SH-SY5Y (cell line): ENCODE results near the gene BBS4.

Experiments
- GATA2 ChIP-seq: IDR thresholded peaks from 2 replicates; pipeline ENCODE4 v1.6.1; 2011; ENCODE audit warnings: mild to moderate bottlenecking, low read depth, low read length
- GATA3 ChIP-seq: IDR thresholded peaks from 2 replicates; pipeline ENCODE4 v1.6.1; 2011; ENCODE audit warnings: low read depth, mild to moderate bottlenecking, low read length, moderate library complexity

Gene BBS4

DNA sequence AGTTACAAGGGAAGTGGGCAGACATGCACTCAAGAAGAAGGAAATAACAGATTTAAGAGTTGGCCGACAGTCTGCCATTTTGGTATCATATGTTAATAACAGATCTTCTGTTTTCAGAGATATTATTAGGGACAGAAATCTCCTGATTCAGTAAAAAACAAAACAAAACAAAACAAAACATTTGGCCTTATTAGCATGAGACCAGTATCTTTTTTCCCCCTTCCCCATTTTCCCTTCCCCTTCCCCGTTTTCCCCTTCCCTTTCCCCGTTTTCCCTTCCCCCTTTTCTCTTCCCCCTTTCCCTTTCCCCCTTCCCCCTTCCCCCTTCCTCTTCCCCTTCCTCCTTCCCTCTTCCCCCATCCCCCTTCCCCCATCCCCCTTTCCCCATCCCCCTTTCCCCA is 39.4 kb downstream of the BBS4 start:
- TF ChIP-seq GATA2 (no peak), GATA3 (no peak)

DNA sequence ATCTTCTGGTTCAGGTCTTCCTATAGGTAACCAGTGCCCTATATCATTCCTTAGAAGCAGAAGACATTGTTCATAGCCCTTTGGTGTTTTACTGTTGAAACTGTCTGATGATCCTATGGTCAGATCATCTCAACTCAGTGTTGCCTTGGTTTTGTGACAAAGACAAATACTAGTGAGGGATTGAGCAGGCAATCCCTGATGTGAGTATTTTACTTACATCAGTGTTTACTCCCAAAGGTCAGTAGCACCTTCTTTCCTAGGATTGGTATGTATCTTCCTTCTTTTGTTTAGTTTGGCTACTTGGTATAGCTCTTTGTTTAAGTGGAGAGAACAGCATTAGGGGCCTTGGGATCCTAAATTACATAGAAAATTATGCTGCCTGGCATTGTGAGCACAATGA is 41.1 kb downstream of the BBS4 start:
- TF ChIP-seq GATA3 (no peak), GATA2 (no peak)

DNA sequence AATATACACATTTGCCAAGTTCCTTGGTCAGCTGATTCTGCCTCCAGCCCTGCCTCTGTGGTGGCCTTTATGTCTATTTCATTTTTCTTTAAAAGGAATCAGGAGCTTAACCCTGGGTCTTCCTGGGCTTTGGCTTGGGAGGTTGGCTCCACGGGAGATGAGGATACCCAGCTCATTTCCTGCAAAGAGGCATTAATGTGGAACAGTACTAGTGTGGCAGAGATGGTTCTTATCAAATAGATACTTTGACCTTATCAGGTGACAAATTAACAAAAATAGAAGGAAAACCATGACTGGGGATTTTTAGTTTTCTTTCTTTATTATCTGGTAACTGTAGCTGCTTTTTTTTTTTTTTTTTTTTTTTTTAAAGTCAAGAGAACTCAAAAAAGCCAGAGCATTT is 42.8 kb downstream of the BBS4 start:
- TF ChIP-seq GATA3 (no peak), GATA2 (no peak)

DNA sequence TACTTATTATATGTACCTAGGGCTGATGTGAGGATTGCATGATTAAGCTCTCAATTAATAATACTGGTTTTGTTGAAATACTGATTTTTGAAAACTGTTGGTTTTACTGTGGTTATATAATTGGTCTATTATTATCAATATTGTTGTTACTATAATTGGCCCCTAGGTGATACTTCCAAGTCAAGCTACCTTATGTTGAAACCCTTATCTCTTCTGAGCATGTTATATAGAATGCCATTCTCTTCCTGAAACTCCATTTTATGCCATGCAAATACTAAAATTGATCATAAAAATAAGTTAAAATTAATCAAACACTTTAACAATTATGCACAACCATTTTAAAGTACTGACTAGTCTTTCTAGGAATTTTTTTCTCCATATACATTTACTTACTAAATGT is 46.1 kb downstream of the BBS4 start:
- no peak for TF ChIP-seq GATA3
- TF ChIP-seq GATA2, result no peak

DNA sequence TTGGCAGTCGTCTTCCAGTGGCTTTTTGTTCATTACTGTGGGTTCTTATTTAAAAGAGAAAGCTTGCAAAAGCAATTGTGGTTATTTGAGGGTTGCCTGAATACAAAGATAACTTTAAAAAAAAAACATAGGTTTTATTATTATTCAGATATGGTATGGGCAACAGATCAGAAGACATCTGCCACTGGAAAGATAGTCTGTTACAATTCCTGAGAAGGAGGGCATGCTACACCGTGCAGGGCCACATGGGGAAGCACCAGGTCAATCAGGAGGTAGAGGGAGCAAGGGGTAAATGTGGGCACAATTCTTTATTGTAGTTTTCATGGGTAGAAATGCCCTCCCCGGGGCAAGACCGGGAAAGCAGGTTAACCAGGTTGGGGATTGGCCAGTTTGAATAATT is 46.5 kb downstream of the BBS4 start:
- TF ChIP-seq GATA3, result no peak
- no peak for TF ChIP-seq GATA2

DNA sequence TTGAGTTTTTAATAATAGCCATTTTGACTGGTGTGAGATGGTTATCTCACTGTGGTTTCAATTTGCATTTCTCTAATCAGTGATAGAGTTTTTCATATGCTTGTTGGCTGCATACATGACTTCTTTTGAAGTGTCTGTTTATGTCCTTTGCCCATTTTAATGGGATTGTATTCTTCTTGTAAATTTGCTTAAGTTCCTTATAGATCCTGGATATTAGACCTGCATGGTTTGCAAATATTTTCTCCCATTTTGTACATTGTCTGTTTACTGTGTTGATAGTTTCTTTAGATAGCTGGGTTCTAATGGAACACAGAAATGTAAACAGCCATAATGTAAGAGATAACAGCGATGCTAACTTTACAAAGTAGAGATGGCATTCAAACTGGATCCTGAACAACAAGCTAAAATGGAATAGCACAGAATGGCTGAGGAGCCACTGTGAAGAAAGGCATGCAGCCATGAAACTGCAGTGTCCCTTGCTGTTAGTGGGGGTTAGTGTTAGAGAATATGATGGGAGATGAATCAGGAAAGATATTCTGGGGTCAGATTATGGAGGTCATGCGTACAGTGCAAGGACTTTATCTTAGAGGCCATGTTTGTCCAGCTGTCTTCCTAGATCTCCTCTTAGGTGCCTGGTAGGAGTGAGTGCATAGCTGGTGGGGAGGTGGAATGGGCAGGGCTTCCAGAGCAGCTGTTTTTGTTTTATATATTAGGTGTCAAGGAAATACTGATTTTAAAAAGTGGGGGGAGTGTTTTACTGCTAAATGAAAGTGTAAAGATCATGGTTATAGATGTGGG is 48.1 kb downstream of the BBS4 start:
- TF ChIP-seq GATA3, result no peak
- no peak for TF ChIP-seq GATA2

DNA sequence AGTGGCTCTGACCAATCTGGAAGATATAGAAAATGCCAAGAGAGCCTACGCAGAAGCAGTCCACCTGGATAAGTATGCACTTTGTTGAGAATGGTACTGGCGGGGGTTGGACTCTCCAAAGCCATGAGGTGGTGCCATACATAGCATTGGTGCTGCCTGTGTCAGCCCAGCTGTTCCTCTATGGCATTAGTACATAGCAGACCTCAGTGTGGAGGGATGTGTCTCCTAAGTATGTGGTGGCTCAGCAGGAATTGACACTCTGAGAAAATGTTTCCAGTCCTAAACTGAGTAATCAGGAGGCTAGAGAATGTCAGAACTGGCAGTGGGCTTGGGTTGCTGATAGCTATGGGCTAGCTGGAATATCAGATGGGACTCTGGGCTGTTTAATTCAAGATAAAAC is 49.1 kb downstream of the BBS4 start:
- TF ChIP-seq GATA3 (no peak), GATA2 (no peak)

DNA sequence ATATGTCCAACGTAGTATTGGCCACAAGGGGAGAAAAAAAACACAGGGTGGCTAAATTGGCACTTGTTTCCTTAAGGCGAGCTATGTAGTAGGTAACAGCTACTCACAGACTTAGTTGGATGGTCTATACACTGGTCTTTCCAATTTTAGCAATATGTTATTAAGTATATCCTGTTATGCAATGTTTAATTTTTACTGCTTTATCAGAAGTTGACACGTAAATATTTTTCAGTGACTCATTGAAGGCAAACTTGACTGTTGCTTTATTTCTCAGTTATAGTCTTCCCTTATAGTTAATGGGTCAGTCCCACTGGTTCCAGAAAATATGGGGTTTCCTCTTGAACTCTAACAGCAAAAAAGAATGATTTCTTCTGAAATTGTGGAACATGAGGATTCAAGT is 51.1 kb downstream of the BBS4 start:
- TF ChIP-seq GATA3 (no peak), GATA2 (no peak)

DNA sequence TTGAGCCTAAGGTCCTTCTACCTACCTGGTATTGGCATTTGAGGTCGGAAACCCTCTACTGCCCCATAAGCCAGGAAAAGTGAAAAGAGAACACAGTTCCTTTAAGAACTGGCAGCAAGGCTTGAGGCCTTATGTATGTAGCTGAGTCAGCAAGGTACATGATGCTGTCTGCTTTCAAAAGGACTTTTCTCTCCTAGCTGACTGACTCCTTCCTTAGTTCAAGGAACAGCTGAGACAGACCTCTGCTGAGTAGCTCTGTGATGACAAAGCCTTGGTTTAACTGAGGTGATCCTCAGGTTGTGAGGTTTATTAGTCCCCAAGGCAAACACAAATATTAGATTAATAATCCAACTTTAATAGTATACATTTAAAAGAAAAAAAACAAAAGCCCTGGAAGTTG is 51.7 kb downstream of the BBS4 start:
- TF ChIP-seq GATA3, result no peak
- TF ChIP-seq GATA2, result no peak

DNA sequence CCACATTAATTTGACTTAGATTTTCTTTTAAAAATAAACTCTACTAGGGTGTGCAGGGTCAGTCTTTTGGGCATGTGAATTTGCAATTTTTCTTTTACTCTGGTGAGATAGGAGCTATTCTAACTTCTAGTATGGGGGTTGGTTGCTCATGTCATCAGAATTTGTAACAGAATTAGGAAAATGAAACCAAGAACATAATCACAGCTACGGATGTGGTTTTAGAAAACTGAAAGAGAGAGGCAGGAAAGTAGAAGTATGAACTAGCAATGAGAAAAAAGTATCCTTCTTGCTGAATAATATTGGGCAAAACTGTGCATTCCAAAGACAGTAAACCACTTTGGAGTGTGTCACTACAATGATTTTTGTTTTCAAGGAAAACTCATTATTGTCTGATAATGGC is 54.2 kb downstream of the BBS4 start:
- TF ChIP-seq GATA3 (no peak), GATA2 (no peak)

DNA sequence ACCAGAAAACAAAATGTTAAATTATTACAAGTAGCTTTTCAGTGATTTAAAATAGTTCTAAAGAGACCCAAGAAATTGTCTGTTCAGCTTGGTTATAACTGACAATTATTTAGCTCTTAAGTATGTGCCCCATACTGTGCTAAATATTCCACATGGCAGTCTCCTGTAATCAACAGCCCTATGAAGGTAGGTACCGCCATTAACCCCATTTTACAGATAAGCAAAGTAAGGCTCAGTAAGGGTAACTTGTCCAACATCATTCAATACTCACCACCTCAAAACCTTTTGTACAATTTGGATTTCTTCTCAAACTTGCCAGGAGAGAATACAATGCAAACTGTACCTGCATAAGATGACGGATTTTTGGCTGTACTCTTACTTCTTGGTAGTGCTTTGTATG is 63.7 kb downstream of the BBS4 start:
- no peak for TF ChIP-seq GATA2
- TF ChIP-seq GATA3, result no peak

DNA sequence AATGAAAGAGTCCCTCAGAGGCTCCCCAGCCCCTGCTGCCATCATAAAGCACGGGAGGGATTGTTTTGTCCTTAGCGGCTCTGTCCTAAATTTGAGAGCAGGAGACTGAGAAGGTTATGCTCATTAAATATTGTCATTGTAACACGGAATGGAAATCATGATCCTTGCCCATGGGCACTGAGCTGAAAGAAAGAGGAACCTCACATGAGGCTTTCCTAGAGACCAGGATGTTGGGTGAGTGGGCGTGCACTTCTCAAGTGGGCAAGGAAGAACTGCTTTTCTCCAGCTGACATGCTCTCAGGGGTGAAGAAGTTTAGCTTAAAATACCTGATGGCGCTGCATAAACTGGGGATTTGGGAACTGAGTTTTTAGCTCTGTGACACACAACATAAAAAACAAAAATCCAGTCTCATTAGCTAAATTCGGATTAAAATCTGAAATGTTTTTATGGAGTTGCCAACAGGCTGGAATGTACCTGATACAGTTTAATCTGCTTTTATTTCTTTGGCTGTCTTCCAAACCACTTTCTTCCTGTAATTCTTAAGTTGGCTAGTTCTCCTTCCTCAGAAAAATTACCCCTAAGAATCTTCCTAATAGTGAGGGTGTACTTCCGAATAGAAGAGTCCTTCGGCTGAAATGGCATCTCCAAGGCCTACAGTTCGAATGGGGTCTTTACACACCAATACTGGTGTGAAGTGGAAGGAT is 65.9 kb downstream of the BBS4 start:
- no peak for TF ChIP-seq GATA3
- TF ChIP-seq GATA2, result no peak

DNA sequence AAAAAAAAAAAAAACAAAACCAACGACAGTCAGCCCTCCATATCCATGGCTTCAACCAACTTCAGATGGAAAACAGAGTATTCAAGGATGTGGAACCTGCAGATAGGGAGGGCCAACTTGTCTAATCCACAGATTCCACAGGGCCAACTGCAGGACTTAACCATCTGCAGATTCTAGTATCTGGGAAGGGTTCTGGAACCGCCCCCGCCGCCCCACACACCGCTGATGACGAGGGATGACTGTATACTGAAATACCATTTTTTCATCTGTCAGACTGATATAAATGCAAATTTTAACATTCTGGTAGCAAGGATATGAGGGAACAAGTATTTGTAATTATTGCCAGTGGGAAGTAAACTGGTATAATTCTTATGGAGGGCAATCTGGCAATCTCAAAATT is 68.1 kb downstream of the BBS4 start:
- TF ChIP-seq GATA2 (no peak), GATA3 (no peak)

DNA sequence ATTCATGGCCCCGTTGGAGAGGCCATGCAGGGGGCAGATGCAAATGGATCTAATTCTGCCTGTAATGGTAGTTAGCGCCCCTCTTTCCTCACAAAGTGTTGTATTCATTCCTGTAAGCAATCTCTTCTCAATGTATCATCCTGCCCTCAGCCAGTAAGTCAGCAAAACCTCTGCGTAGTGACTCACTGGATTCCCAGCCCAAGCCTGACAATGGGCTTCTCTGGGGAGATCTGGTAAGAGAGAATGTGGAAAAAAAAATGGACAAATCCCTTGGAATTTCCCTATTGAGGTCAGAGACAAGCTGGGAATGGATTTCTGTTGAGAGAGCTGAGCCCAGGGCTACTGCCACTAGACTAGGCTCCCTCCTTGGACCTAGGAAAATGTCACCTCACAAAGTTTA is 72.2 kb downstream of the BBS4 start:
- TF ChIP-seq GATA2 (no peak), GATA3 (no peak)

DNA sequence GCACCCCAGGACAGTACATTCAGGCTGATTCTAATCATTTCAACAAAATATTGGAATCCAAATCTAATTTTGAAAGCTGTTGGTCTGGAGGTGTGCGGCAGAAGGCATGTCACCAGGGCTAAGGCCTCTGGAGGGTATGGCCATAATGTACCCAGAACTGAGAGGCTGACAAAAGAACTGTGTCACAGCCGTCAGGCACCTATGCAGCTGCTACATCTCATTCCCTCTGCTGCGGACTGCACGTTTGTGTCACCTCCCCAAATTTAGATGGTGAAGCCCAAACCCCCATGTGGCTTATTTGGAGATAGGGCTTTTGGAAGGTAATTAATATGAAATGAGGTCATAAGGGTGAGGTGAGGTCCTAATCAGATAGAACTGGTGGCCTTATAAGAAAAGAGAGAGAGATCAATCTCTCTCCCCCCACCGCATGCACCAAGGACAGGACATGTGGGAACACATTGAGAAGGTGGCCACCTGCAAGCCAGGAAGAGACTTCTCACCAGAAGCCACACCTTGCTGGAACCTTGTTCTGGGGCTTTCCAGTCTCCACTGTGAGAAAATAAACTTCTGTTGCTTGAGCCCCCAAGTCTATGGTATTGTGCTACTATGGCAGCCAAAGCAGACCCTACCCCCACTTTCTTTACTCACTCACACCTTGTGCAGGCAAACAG is 74.7 kb downstream of the BBS4 start:
- TF ChIP-seq GATA3 (no peak), GATA2 (no peak)

DNA sequence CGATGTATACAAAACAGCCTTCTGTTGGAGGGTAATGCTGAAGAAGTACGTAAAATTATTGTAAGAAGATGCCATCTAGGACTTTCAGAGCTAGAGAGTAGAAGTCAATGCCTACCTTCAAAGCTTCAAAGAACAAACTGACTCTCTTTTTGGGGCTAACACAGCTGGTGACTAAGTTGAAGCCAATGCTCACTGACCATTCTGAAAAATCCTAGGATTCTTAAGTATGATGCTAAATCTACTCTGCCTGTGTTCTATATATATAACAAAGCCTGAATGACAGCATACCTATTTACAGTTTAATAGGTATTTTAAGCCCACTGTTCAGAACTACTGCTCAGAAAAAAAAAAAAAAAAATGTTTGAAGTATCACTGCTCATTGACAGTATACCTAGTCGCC is 78.6 kb downstream of the BBS4 start:
- TF ChIP-seq GATA2 (no peak), GATA3 (no peak)
